ENCODE measurements around the gene ABHD16A. TPM values are rescaled to one million over a fixed set of nuclear protein-coding genes. Genes with fewer than 3 reads are reported as not detected.

Gene ABHD16A
- total and polyA plus RNA-seq, 2 of the 13 experiments (the other 11 are each of a cell fraction or from before 2014, with no cell fraction given): 43.5 to 45.4 TPM

DNA sequence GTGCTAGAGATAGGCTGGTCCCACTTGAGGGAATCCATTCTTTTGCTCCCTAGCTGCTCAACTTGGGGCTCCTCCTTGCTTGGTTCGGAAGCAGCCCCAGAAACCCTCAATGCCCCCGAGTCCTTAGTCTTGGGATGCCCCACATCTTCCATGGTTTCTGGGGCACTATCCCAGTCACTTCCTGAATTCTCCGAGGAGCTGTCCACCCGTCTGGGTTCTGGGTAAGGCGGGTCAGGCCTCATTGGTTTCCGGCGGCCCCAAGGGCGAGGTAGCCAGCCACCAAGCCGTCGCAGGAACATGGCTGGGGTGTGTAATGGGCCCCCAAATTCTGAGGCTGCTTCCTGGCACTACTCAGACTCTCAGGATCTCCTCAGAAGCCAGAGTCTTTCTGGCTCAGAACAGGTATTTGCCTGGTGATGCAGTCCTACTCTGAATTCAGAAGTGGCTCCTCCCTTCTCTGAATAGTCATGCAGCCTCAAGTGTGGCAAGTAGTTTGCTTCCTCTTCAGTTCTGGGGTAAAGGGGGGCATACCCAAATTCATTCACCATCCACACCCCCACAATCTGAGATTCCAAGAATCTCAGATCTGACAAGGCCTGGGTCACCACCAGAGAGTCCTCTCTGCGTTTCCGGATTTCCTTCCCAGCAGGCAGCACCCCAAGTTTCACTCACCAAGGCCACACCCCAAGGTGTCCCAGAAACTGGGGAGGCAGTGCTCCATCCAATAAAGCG, 43.3 kb downstream of the ABHD16A start (continued):
- TF ChIP-seq, protein P1, sequence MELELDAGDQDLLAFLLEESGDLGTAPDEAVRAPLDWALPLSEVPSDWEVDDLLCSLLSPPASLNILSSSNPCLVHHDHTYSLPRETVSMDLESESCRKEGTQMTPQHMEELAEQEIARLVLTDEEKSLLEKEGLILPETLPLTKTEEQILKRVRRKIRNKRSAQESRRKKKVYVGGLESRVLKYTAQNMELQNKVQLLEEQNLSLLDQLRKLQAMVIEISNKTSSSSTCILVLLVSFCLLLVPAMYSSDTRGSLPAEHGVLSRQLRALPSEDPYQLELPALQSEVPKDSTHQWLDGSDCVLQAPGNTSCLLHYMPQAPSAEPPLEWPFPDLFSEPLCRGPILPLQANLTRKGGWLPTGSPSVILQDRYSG (CRISPR knock-in tag; IDR thresholded peaks at IDR 0.05): no peak
- TF ChIP-seq ZMYM4 (CRISPR knock-in tag; IDR thresholded peaks at IDR 0.05): no peak
- TF ChIP-seq, protein P2, sequence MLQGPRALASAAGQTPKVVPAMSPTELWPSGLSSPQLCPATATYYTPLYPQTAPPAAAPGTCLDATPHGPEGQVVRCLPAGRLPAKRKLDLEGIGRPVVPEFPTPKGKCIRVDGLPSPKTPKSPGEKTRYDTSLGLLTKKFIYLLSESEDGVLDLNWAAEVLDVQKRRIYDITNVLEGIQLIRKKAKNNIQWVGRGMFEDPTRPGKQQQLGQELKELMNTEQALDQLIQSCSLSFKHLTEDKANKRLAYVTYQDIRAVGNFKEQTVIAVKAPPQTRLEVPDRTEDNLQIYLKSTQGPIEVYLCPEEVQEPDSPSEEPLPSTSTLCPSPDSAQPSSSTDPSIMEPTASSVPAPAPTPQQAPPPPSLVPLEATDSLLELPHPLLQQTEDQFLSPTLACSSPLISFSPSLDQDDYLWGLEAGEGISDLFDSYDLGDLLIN (CRISPR knock-in tag; IDR thresholded peaks at IDR 0.05; ENCODE audit: borderline replicate concordance): no peak
- TF ChIP-seq ZNF749 (CRISPR knock-in tag; IDR thresholded peaks at IDR 0.05; ENCODE audit: borderline replicate concordance): no peak
- TF ChIP-seq, protein P3, sequence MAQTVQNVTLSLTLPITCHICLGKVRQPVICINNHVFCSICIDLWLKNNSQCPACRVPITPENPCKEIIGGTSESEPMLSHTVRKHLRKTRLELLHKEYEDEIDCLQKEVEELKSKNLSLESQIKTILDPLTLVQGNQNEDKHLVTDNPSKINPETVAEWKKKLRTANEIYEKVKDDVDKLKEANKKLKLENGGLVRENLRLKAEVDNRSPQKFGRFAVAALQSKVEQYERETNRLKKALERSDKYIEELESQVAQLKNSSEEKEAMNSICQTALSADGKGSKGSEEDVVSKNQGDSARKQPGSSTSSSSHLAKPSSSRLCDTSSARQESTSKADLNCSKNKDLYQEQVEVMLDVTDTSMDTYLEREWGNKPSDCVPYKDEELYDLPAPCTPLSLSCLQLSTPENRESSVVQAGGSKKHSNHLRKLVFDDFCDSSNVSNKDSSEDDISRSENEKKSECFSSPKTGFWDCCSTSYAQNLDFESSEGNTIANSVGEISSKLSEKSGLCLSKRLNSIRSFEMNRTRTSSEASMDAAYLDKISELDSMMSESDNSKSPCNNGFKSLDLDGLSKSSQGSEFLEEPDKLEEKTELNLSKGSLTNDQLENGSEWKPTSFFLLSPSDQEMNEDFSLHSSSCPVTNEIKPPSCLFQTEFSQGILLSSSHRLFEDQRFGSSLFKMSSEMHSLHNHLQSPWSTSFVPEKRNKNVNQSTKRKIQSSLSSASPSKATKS (CRISPR knock-in tag; IDR thresholded peaks at IDR 0.05): no peak
- TF ChIP-seq, protein P4, sequence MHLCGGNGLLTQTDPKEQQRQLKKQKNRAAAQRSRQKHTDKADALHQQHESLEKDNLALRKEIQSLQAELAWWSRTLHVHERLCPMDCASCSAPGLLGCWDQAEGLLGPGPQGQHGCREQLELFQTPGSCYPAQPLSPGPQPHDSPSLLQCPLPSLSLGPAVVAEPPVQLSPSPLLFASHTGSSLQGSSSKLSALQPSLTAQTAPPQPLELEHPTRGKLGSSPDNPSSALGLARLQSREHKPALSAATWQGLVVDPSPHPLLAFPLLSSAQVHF (CRISPR knock-in tag; IDR thresholded peaks at IDR 0.05): 0 out of 2 replicates have a peak, but pooled peaks have one; percentile 53
- no peak for TF ChIP-seq HOXD1 (CRISPR knock-in tag; IDR thresholded peaks at IDR 0.05)
- TF ChIP-seq JUNB (CRISPR knock-in tag; IDR thresholded peaks at IDR 0.05; ENCODE audit: borderline replicate concordance): no peak
- no peak for TF ChIP-seq ZNF451 (CRISPR knock-in tag; IDR thresholded peaks at IDR 0.05)
- TF ChIP-seq YY1 (IDR thresholded peaks at IDR 0.05; ENCODE audit: insufficient read depth, insufficient replicate concordance, low read depth, low read length): no peak
- TF ChIP-seq, protein P5, sequence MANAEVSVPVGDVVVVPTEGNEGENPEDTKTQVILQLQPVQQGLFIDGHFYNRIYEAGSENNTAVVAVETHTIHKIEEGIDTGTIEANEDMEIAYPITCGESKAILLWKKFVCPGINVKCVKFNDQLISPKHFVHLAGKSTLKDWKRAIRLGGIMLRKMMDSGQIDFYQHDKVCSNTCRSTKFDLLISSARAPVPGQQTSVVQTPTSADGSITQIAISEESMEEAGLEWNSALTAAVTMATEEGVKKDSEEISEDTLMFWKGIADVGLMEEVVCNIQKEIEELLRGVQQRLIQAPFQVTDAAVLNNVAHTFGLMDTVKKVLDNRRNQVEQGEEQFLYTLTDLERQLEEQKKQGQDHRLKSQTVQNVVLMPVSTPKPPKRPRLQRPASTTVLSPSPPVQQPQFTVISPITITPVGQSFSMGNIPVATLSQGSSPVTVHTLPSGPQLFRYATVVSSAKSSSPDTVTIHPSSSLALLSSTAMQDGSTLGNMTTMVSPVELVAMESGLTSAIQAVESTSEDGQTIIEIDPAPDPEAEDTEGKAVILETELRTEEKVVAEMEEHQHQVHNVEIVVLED (CRISPR knock-in tag; IDR thresholded peaks at IDR 0.05; ENCODE audit: borderline replicate concordance): no peak
- TF ChIP-seq FOXC1 (CRISPR knock-in tag; IDR thresholded peaks at IDR 0.05; ENCODE audit: borderline replicate concordance): no peak
- TF ChIP-seq ZNF672 (CRISPR knock-in tag; IDR thresholded peaks at IDR 0.05): no peak
- TF ChIP-seq, protein P6, sequence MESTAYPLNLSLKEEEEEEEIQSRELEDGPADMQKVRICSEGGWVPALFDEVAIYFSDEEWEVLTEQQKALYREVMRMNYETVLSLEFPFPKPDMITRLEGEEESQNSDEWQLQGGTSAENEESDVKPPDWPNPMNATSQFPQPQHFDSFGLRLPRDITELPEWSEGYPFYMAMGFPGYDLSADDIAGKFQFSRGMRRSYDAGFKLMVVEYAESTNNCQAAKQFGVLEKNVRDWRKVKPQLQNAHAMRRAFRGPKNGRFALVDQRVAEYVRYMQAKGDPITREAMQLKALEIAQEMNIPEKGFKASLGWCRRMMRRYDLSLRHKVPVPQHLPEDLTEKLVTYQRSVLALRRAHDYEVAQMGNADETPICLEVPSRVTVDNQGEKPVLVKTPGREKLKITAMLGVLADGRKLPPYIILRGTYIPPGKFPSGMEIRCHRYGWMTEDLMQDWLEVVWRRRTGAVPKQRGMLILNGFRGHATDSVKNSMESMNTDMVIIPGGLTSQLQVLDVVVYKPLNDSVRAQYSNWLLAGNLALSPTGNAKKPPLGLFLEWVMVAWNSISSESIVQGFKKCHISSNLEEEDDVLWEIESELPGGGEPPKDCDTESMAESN (CRISPR knock-in tag; conservative IDR thresholded peaks at IDR 0.05): no peak
- TF ChIP-seq ESRRA (CRISPR knock-in tag; IDR thresholded peaks at IDR 0.05; ENCODE audit: low read depth): no peak
- no peak for TF ChIP-seq MED13 (CRISPR knock-in tag; IDR thresholded peaks at IDR 0.05)
- TF ChIP-seq ARID2 (CRISPR knock-in tag; IDR thresholded peaks at IDR 0.05; ENCODE audit: borderline replicate concordance): no peak; the same call in 1 of the 2 replicates
